HG03521 (cell line): ENCODE data around the gene PIEZO1.
"Not testable (repeated sequence)": the region's sequence is repeated elsewhere in the genome, so short reads cannot be mapped to it uniquely, and the experiment has no call there.

ENCODE experiments used
- ATAC-seq: cut with Tn5 transposase; IDR thresholded peaks from one replicate; pipeline ENCODE4 v1.9.1; 2021; ENCODE audit warnings: mild to moderate bottlenecking, moderate library complexity; ENCODE audit not compliant: unreplicated experiment

Gene PIEZO1

GRCh38 chr16:88804552-88805339 lies 19.7 kb upstream of the PIEZO1 start:
- no peak for ATAC-seq

DNA sequence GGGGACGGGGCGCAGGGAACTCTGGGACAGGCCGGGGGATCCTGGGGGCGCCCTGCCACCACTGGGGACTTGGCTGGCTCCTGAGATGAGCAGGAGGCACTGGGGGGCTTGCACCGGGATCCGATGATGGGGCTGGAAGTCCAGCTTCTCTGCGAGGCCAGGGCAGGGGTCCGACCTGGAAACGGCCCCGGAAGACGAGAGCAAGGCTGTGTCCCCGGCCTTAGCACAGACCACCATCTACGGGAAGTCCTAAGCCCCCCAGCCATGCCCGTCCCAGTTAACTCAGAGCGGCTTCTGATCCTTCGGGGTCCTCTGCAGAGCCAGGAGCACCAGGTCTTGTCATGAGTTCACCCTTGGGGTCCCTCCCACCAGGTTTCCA lies 19.1 kb upstream of the PIEZO1 start:
- no peak for ATAC-seq

DNA sequence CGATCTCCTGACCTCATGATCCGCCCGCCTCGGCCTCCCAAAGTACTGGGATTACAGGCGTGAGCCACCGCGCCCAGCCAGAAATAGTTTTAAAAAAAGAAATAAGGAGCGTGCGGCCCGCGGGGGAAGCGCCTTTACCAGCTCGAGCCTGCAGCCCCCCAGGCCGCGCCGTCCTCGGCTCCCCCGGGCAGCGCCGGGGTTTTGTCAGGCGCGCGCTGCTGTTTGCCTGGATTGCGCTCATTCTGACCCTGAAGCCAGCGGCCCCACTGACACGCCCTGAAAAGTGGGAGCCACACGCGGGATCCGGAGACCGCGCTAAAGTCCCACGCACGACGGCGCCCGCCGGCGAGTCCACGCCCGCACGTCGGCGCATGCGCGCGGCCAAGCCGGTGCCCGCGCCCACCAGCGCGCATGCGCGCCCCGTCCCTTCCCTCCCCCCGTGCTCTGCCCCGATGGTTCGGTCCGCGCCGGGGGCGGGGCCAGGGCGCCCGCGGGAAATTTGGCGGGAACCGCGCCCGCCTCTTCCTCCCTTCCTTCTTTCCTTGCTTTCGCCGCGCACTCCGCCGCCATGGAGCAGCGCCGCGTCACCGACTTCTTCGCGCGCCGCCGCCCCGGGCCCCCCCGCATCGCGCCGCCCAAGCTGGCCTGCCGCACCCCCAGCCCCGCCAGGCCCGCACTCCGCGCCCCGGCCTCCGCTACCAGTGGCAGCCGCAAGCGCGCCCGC lies 18.4 kb upstream of the PIEZO1 start, which contains the start of gene CDT1:
CDT1 (plus strand) TSS at position 526 of the 724 bp plus-strand sequence; CDS start at position 569, 43 bp downstream.
- ATAC-seq, result peak; percentile 64

GRCh38 chr16:88800277-88800592 lies 15.2 kb upstream of the PIEZO1 start:
- ATAC-seq, result no peak

- ATAC-seq, result no peak
These were observed 14.7 kb upstream of the PIEZO1 start for GRCh38 chr16:88799569-88800276.

GRCh38 chr16:88798772-88799455 lies 13.9 kb upstream of the PIEZO1 start:
- ATAC-seq, result no peak

- ATAC-seq, result no peak
These were observed 13.1 kb upstream of the PIEZO1 start for GRCh38 chr16:88798073-88798472.

DNA sequence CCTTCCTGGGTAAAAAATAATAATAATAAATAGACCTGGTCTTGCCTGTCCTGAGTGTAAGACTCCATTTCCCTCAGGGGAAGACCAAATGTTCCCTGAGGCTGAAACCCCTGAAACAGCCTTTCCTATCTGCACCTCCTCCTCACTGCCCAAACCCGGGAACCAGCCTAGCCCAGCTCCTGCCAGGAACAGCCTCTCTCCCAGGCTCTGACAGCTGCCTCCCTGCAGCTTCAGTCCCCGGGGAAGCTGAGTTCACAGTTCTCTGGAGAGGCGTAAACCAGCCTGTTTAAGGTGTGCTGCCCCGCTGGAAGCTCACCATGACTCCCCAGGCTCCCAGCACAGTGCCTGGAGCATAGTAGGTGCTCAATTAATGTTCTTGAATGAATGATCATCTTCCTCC lies 11.3 kb upstream of the PIEZO1 start:
- no peak for ATAC-seq

DNA sequence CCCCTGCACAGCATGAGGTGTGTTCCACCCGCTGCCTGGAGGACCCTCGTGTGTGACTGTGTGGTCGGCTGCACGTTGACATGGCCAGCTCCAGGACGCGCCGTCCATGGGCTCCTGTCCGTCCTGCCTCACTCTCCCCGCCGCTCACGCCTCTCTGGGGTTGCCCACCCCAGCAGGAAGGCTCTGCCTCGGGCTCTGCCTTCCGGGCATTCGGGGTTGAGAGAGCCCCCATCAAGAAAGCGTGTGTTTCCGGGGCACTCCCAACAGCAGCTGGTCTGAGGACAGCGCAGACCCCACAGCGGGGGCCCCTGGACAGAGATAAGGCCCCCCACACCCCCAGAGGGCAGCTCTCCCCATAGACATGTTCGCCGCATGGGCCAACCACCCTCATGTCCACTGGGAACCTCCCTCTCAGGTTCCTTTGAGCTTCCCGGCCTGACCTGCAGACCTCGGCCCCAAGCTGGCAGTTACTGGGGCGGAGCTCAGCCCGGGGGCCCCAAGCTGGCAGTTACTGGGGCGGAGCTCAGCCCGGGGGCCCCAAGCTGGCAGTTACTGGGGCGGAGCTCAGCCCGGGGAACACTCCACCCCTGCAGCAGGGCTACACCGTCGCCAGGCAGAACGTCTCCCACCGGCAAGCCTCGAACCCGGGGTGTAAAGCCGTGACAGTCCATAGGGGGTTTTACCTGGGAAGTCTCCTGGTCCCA lies 8.4 kb upstream of the PIEZO1 start:
- no peak for ATAC-seq

- ATAC-seq, result no peak
These were observed 7.7 kb upstream of the PIEZO1 start for GRCh38 chr16:88792668-88793250.

GRCh38 chr16:88792078-88792550 lies 7.1 kb upstream of the PIEZO1 start:
- no peak for ATAC-seq

GRCh38 chr16:88790312-88791211 lies 5.5 kb upstream of the PIEZO1 start:
- no peak for ATAC-seq

- ATAC-seq, result no peak
These were observed 4.6 kb upstream of the PIEZO1 start for GRCh38 chr16:88789594-88789993.

GRCh38 chr16:88788749-88789148 lies 3.7 kb upstream of the PIEZO1 start:
- not testable (repeated sequence) for ATAC-seq

- no peak for ATAC-seq
These were observed 2.7 kb upstream of the PIEZO1 start for GRCh38 chr16:88787579-88788314.

GRCh38 chr16:88784856-88785105 lies 239 bp downstream of the PIEZO1 start:
- ATAC-seq, result no peak

- peak; percentile 9 for ATAC-seq
These were observed 755 bp downstream of the PIEZO1 start for GRCh38 chr16:88784074-88784855.
